T-helper 2 cell treated with Interferon-gamma antibody and Interleukin-4, amounts not matched to agents 100 ng/mL and 5 ng/mL, for 36 hours (primary cell): ENCODE results near the gene PTPRN2. TPM values are rescaled to one million over a fixed set of nuclear protein-coding genes. Genes with fewer than 3 reads are reported as not detected.
"Not testable (repeated sequence)": the region's sequence is repeated elsewhere in the genome, so short reads cannot be mapped to it uniquely, and the experiment has no call there.

Experiments used
- intact Hi-C: fragments of 100-400 bp; cut with micrococcal nuclease; formaldehyde crosslinking; loops from one replicate; pipeline ENCODE4 v1.15.1; 2023
- total RNA-seq: library from RNA; stranded (reverse); gene quantifications from 2 replicates; pipeline ENCODE4 v1.2.3, GENCODE V29; 2022

Gene PTPRN2
- total RNA-seq, 1 donor from 2014 or later = 5.1 TPM

GRCh38 chr7:158422196-158422886 is 165.3 kb downstream of the PTPRN2 start:
- intact Hi-C loops = no loop called here

GRCh38 chr7:158421361-158421760 is 166.3 kb downstream of the PTPRN2 start:
- intact Hi-C loops = no loop called here

- intact Hi-C loops = no loop called here
Measured at GRCh38 chr7:158420591-158421340, 166.9 kb downstream of the PTPRN2 start.

GRCh38 chr7:158419238-158419785 is 168.3 kb downstream of the PTPRN2 start:
- intact Hi-C loops = no loop called here

GRCh38 chr7:158418395-158418794 is 169.2 kb downstream of the PTPRN2 start:
- intact Hi-C loops = not testable (repeated sequence)

- intact Hi-C loops = no loop called here
Measured at GRCh38 chr7:158416283-158416933, 171.2 kb downstream of the PTPRN2 start.

GRCh38 chr7:158415316-158415715 is 172.3 kb downstream of the PTPRN2 start:
- intact Hi-C loops = no loop called here

GRCh38 chr7:158414486-158414961 is 173.1 kb downstream of the PTPRN2 start:
- intact Hi-C loops = no loop called here

- intact Hi-C loops = no loop called here
Measured at GRCh38 chr7:158414002-158414401, 173.6 kb downstream of the PTPRN2 start.

- intact Hi-C loops = no loop called here
Measured at GRCh38 chr7:158411232-158411950, 176.2 kb downstream of the PTPRN2 start.

- intact Hi-C loops = no loop called here
Measured at GRCh38 chr7:158410720-158411119, 176.9 kb downstream of the PTPRN2 start.

- intact Hi-C loops = no loop called here
Measured at GRCh38 chr7:158409816-158410330, 177.8 kb downstream of the PTPRN2 start.

GRCh38 chr7:158409120-158409519 is 178.5 kb downstream of the PTPRN2 start:
- intact Hi-C loops = no loop called here

- intact Hi-C loops = no loop called here
Measured at GRCh38 chr7:158408318-158408920, 179.2 kb downstream of the PTPRN2 start.

- intact Hi-C loops = no loop called here
Measured at GRCh38 chr7:158407581-158408317, 179.9 kb downstream of the PTPRN2 start.

- intact Hi-C loops = no loop called here
Measured at GRCh38 chr7:158406801-158407200, 180.8 kb downstream of the PTPRN2 start.

- intact Hi-C loops = no loop called here
Measured at GRCh38 chr7:158406364-158406763, 181.3 kb downstream of the PTPRN2 start.

- intact Hi-C loops = not testable (repeated sequence)
Measured at GRCh38 chr7:158405771-158406170, 181.9 kb downstream of the PTPRN2 start.

- intact Hi-C loops = no loop called here
Measured at GRCh38 chr7:158405324-158405723, 182.3 kb downstream of the PTPRN2 start.
